ENCODE measurements around the gene TTF2.
A peak's percentile ranks its signal among the peaks of the same experiment; 100 is the strongest.

The TTF2 gene

DNA sequence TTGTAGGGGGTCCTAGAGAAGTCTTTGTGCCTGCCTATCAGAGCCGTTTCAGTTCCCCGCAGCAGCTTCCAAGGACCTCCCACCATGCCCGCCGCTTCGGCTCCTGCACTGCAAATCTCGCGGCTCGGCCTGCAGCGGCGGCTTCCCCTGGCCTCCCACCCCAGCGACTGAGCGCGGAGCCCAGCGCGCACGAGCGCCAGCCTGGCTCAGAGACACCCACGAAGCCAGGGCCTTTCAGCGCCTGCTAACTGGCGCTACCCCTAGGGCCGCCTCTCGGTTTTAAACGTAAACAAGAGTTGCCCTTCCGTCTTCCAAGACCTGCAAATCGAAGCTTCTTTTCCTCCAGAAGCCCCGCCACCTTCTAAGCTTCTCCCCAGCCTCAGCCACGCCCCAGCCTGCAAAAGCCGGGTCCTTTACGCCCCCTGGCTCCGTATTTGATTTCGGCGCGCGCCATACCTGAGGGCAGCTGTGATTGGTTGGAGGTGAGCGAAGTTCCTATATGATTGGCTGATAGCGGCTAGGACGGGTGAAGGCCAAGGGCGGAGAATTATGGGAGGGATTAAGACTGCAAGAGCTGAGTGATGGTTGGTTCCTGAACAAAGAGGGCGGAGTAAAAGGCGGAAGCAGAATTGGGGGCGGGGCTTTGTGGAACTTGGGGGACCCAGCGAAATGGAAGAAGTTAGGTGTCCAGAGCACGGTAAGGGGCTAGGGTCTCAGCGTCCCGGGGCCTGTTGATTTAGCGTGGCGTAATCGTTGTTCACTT is at the start of gene TTF2:
TSS of gene TTF2 (plus strand) at position 649 of the 763 bp plus-strand sequence. CDS start at position 670, 21 bp downstream.
- peak; percentile 95 for DNase-seq (ENCODE audit: low read depth)

DNA sequence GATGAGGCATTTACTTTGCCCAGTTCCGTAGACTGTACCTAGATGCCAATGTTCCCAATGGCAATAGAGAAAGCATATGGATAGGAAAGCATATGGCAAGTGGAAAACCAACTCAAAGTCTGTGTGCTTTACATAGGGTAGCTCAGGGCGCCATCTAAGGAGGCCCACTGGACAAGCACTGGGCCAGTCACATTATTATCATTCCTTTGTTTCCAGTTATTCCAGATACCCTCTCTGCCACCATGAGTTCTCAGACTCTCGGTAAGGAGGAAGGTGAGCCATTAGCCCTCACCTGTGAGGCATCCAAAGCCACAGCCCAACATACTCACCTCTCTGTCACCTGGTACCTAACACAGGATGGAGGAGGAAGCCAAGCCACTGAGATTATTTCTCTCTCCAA is 48.8 kb upstream of the TTF2 start:
- DNase-seq (ENCODE audit: low read depth) = no peak

DNA sequence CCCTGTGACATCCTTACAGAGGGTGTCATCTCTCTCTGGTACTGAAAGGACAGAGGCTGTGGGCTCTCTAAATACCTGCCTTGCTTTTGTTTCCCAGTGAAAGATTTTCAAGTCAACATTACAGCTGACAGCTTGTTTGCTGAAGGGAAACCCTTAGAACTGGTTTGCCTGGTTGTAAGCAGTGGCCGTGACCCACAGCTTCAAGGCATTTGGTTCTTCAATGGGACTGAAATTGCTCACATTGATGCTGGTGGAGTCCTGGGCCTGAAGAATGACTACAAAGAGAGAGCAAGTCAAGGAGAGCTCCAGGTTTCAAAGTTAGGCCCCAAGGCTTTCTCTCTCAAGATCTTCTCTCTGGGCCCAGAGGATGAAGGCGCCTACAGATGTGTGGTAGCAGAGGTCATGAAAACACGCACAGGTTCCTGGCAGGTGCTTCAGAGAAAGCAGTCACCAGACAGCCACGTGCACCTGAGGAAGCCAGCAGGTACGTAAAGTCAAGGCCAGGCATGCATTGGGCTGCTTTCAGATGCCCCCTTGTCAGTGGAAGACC is 46.7 kb upstream of the TTF2 start:
- no peak for DNase-seq (ENCODE audit: low read depth)

DNA sequence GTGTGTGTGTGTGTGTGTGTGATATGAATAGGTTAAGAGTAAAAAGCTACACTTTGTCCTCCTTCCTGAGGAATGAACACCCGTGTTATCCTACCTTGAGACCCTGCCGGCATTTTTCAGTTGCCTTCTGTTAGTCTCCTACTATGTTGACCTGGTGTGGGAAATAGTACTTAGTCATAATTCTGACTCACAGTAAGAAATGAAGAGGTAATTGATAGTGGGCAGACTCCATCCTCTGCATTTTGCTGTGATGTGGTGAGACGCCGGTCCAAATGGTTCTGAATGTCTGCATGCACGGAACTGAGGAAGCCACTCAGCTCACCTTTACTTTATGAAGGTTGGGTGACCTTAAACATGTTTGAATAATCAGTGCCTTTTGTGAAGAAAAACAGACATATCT is 45.9 kb upstream of the TTF2 start:
- DNase-seq (ENCODE audit: low read depth) = no peak

- no peak for DNase-seq (ENCODE audit: low read depth)
Observed at GRCh38 chr1:117015724-117016123, 44.4 kb upstream of the TTF2 start.

DNA sequence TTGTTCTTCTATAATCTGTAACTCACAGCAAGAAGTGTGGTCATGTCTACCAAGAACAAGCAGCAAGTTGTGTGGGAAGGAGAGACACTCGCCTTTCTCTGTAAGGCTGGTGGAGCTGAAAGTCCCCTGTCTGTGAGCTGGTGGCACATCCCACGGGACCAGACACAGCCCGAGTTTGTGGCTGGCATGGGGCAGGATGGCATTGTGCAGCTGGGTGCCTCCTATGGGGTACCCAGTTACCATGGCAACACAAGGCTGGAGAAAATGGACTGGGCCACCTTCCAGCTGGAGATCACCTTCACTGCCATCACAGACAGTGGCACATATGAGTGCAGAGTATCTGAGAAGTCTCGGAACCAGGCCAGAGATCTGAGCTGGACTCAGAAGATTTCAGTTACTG is 43.1 kb upstream of the TTF2 start:
- no peak for DNase-seq (ENCODE audit: low read depth)

GRCh38 chr1:117017648-117018047 is 42.5 kb upstream of the TTF2 start:
- DNase-seq (ENCODE audit: low read depth) = no peak

DNA sequence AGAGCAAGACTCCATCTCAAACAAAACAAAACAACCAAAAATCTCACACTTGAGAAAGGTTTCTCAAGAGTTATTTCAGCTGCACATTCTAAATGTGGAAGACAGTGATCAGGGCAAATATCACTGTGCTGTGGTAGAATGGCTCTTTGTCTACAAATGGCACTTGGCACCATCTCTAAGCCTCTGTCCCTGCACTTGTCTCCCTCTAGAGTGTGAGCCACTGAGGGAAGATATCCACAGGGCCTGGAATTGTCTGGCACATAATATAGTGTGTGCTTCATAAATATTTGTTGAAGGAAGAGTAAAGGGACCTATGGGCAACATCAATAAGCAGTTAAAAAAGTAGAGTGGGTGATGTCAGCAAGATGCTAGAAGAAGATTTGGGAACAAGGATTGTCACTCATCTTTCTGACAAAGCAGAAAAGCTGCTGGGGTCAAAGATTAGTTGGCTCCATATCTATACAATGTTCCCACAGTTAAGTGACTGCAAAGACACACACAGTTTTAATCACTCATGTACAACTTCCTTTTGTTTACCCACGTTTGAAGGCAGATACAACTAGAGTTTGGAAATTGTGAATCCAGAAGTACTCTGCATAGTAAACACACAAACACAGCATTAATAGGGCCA is 39.5 kb upstream of the TTF2 start:
- no peak for DNase-seq (ENCODE audit: low read depth)

DNA sequence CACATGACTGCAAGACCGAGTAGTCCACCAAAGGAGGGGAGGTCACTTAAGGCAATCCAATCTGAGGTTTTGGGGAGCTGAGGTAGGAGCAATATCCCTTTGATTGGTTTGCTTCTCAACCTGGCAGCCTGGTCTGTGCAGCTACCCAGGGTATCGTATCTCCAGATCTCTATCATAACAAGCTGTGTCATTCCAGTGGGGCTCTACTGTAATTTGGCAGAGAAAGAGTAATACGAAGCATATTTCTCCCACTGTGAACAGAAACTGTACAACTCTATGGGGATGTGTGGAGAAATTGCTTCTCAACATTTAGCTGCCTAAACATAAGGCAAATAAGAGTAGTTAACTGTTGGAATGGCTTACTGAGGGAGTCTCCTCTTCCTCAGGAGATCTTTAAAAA is 38.0 kb upstream of the TTF2 start:
- no peak for DNase-seq (ENCODE audit: low read depth)

- no peak for DNase-seq (ENCODE audit: low read depth)
Observed at GRCh38 chr1:117025568-117025967, 34.6 kb upstream of the TTF2 start.

- no peak for DNase-seq (ENCODE audit: low read depth)
Observed at GRCh38 chr1:117026361-117026760, 33.8 kb upstream of the TTF2 start.

GRCh38 chr1:117029685-117030084 is 30.4 kb upstream of the TTF2 start:
- DNase-seq (ENCODE audit: low read depth) = no peak

- DNase-seq (ENCODE audit: low read depth) = no peak
Observed at GRCh38 chr1:117030271-117030877, 29.8 kb upstream of the TTF2 start.

DNA sequence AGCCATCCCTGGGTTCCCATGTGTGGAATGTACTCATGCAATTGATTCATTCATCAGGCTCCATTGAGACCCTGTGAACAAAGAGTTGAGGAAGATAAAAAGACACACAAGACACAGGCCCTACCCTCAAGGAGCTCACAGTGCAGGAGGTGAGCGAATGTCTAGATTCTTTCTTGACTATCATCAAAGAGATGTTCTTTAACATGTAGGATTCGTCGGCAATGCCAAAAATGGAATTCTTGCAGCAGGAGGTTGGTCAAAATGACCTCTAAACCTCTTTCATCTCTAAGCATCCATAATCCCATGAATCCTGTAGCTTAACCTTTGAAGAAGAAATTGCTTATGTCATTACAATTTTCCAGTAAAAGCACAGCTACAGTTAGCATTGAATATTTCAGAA is 27.9 kb upstream of the TTF2 start:
- no peak for DNase-seq (ENCODE audit: low read depth)

GRCh38 chr1:117032681-117033539 is 27.2 kb upstream of the TTF2 start:
- no peak for DNase-seq (ENCODE audit: low read depth)

DNA sequence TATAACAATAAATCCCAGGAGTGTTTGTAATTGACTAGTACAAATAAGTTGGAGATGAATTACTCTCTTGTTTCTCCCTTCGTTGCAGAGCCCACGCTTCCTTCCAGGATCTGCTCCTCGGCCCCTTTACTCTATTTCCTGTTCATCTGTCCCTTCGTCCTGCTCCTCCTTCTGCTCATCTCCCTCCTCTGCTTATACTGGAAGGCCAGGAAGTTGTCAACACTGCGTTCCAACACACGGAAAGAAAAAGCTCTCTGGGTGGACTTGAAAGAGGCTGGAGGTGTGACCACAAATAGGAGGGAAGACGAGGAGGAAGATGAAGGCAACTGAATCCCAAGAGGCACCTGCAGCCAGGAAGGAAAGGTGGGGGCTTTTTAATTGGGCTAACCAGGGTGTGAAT is 26.4 kb upstream of the TTF2 start:
- no peak for DNase-seq (ENCODE audit: low read depth)

DNA sequence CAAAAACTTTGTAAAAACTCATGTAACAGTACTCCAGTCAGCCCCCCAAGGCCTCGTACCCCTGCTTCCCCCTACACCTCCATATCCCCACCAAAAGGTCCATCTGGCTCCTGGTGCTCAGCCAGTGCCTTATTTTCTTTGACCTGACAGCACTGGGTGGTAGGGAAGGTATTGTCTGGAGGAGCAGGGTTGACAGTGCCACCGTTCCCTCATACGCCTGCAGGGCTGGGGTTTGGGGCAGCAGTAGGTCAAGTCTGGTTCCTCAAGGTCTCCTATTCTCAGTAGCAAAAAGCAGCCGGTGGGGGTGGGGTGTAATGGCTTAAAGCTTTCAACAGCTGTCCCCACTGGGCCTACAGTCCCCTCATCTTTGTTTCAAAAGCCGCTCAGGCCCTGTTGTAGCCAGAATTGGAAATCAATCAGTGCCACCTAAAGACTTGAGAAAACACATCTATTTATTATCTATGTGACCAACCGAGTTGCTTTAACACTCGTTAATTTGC is 25.3 kb upstream of the TTF2 start:
- no peak for DNase-seq (ENCODE audit: low read depth)

DNA sequence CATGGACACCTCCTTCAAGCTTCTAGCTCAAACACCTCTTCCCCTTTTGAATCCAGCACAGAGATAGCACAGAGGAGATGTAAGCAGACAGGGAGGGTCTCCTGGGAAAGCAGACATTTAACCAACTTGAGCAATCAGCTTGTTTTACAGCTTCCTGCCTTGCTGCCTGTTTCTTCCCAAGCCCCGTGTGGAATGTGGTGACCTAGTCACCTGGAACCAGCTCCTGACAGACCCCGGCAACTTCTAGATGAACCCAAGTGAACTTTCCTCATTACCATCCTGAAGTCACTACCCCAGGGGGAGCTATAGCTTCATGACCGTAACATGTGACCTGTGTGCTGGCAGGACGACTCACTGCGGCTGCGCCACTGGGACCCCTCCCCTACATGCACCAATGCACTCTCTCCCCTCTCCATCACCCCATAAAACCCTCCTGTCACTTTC is 24.1 kb upstream of the TTF2 start:
- no peak for DNase-seq (ENCODE audit: low read depth)

GRCh38 chr1:117037802-117038201 is 22.3 kb upstream of the TTF2 start:
- no peak for DNase-seq (ENCODE audit: low read depth)

GRCh38 chr1:117038236-117038635 is 21.9 kb upstream of the TTF2 start:
- no peak for DNase-seq (ENCODE audit: low read depth)

GRCh38 chr1:117044217-117044616 is 15.9 kb upstream of the TTF2 start:
- DNase-seq (ENCODE audit: low read depth) = no peak

DNA sequence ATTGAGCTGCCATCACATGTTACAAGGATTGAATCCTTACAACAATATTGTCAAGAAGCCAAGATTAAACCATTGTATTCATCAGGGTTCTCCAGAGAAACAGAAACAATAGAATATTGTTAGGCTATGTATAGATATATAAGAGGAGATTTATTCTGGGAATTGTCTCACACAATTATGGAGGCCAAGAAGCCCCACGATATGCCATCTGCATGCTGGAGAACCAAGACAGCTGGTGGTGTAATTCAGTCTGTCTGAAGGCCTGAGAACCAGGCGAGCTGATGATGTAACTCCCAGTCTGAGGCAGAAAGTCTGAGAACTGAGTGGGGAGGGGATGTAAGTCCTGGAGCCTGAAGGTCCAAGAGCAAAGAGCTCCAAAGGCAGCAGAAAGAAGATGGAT is 14.5 kb upstream of the TTF2 start:
- DNase-seq (ENCODE audit: low read depth) = no peak
